Measurements from ENCODE around the gene OTOF.

OTOF gene

GRCh38 chr2:26500406-26500805, 22.5 kb upstream of the OTOF start:
- DNase-seq (ENCODE audit: low spot score), result no peak

- no peak for DNase-seq (ENCODE audit: low spot score)
These were observed 17.9 kb upstream of the OTOF start for GRCh38 chr2:26495705-26496297.

GRCh38 chr2:26494891-26495290, 17.0 kb upstream of the OTOF start:
- no peak for DNase-seq (ENCODE audit: low spot score)

- no peak for DNase-seq (ENCODE audit: low spot score)
These were observed 16.3 kb upstream of the OTOF start for GRCh38 chr2:26494199-26494598.

- no peak for DNase-seq (ENCODE audit: low spot score)
These were observed 15.6 kb upstream of the OTOF start for GRCh38 chr2:26493566-26493965.

- no peak for DNase-seq (ENCODE audit: low spot score)
These were observed 15.0 kb upstream of the OTOF start for GRCh38 chr2:26492749-26493515.

- DNase-seq (ENCODE audit: low spot score), result no peak
These were observed 13.7 kb upstream of the OTOF start for GRCh38 chr2:26491563-26492167.

GRCh38 chr2:26489213-26489850, 11.4 kb upstream of the OTOF start:
- no peak for DNase-seq (ENCODE audit: low spot score)

- no peak for DNase-seq (ENCODE audit: low spot score)
These were observed 10.7 kb upstream of the OTOF start for GRCh38 chr2:26488463-26489212.

- no peak for DNase-seq (ENCODE audit: low spot score)
These were observed 9.3 kb upstream of the OTOF start for GRCh38 chr2:26487192-26487591.

- no peak for DNase-seq (ENCODE audit: low spot score)
These were observed 8.9 kb upstream of the OTOF start for GRCh38 chr2:26486789-26487188.

GRCh38 chr2:26485725-26486418, 7.9 kb upstream of the OTOF start:
- DNase-seq (ENCODE audit: low spot score), result no peak

- DNase-seq (ENCODE audit: low spot score), result no peak
These were observed 7.2 kb upstream of the OTOF start for GRCh38 chr2:26485099-26485498.

- DNase-seq (ENCODE audit: low spot score), result no peak
These were observed 6.7 kb upstream of the OTOF start for GRCh38 chr2:26484579-26484978.

- no peak for DNase-seq (ENCODE audit: low spot score)
These were observed 6.1 kb upstream of the OTOF start for GRCh38 chr2:26483957-26484565.

- no peak for DNase-seq (ENCODE audit: low spot score)
These were observed 5.6 kb upstream of the OTOF start for GRCh38 chr2:26483516-26483915.

GRCh38 chr2:26483027-26483326, 5.1 kb upstream of the OTOF start:
- no peak for DNase-seq (ENCODE audit: low spot score)

- DNase-seq (ENCODE audit: low spot score), result no peak
These were observed 4.5 kb upstream of the OTOF start for GRCh38 chr2:26482211-26483026.

- DNase-seq (ENCODE audit: low spot score), result no peak
These were observed 3.8 kb upstream of the OTOF start for GRCh38 chr2:26481706-26482105.
